GM10266 (cell line): Measurements from ENCODE around the gene OVCA2.
"Not testable (repeated sequence)": the region's sequence is repeated elsewhere in the genome, so short reads cannot be mapped to it uniquely, and the experiment has no call there.

ENCODE experiments used
- DNase-seq: peaks from one replicate; pipeline ENCODE4 v3.0.0; 2012; ENCODE audit errors: extremely low spot score
- TF ChIP-seq, protein P1 (sequence below): IDR thresholded peaks from 2 replicates; pipeline ENCODE4 v1.5.1; 2012; ENCODE audit warnings: mild to moderate bottlenecking, low read depth; ENCODE audit not compliant: control insufficient read depth, insufficient read depth; ENCODE audit errors: missing control alignments

OVCA2 gene

DNA sequence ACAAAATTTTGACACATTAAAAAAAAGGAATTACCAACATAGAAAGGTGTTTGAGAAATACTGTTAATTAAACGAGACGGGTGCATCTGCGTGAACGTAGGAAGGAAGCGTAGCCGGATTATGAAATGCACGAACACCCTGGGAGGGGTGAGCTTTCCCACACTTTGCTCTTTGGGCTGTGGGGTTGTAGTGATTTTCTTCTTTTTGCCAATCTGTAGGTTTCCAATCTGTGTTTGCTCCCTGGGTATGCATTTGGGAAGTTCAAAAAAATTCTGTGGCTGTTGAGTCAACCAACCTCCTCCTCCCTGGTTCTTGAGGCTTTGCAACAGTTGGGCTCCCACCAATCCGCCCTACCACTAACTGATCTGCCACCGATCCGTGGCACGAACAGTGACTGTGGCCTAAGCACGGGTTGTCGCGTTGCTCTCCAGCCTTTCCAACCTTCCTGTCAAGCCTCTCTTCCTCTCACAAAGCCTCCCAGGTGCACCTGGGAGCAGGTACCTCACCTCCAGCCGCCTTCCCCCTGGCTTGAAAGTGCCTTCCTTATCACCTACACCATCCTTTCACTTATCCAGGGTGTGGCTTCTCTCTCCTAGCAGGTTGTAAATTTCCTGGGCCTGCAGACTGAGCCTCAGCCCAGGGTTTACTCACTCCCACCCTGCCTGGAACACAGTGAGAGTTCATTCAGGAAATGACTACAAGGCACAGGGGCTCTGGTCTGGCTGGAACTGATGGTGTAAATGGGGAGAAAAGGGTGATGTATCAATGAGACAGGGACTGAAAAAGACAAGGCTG, 33.3 kb upstream of the OVCA2 start:
- no peak for DNase-seq
- TF ChIP-seq, protein P1, sequence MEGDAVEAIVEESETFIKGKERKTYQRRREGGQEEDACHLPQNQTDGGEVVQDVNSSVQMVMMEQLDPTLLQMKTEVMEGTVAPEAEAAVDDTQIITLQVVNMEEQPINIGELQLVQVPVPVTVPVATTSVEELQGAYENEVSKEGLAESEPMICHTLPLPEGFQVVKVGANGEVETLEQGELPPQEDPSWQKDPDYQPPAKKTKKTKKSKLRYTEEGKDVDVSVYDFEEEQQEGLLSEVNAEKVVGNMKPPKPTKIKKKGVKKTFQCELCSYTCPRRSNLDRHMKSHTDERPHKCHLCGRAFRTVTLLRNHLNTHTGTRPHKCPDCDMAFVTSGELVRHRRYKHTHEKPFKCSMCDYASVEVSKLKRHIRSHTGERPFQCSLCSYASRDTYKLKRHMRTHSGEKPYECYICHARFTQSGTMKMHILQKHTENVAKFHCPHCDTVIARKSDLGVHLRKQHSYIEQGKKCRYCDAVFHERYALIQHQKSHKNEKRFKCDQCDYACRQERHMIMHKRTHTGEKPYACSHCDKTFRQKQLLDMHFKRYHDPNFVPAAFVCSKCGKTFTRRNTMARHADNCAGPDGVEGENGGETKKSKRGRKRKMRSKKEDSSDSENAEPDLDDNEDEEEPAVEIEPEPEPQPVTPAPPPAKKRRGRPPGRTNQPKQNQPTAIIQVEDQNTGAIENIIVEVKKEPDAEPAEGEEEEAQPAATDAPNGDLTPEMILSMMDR = no peak

- TF ChIP-seq, protein P1 = no peak
- DNase-seq = no peak
Observed at GRCh38 chr17:2009737-2010136, 32.1 kb upstream of the OVCA2 start.

- DNase-seq = no peak
- TF ChIP-seq, protein P1 = no peak
Observed at GRCh38 chr17:2011411-2012371, 30.1 kb upstream of the OVCA2 start.

DNA sequence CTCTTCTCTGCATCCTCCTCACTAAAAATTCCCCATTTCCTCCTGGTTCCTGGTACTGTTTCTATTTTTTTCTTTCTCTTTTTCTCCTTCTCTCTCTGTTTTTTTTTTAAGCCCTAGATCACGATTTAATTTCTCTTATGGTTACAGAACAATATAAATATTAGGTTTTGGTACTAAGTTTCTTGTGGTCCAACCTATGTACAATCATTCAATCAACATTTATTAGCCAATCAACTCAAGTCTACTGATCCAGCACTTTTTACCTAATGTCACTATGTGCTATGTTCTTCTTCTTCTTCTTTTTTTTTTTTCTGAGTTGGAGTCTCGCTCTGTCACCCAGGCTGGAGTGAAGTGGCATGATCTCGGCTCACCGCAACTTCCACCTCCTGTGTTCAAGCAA, 29.3 kb upstream of the OVCA2 start:
- TF ChIP-seq, protein P1 = no peak
- no peak for DNase-seq

DNA sequence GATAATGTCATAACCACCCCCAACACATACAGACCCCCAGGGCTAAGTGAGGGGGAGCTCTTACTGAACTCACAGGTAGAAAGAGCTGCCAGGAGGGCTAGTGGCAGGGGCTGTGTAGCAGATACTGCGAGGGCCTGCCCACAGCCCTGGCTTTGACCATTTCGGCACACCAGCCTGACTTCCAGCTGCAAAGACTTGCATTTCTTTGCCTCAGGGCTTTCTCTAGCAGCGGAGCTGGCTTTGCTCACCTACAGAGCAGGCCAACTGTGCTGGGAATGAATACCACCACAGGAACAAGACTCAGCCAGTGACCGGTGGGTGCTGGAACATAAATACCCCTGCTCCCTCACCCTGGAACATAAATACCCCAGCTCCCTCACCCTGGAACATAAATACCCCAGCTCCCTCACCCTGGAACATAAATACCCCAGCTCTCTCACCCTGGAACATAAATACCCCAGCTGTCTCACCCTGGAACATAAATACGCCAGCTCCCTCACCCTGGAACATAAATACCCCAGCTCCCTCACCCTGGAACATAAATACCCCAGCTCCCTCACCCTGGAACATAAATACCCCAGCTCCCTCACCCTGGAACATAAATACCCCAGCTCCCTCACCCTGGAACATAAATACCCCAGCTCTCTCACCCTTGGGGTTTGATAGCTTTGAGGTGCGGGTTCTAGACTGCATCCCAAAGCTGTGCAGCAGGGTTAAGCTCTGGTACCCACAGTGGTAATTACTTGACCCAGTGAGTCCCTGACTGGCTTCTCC, 28.4 kb upstream of the OVCA2 start:
- not testable (repeated sequence) for DNase-seq

GRCh38 chr17:2013994-2014317, 27.9 kb upstream of the OVCA2 start:
- TF ChIP-seq, protein P1 = no peak
- no peak for DNase-seq

DNA sequence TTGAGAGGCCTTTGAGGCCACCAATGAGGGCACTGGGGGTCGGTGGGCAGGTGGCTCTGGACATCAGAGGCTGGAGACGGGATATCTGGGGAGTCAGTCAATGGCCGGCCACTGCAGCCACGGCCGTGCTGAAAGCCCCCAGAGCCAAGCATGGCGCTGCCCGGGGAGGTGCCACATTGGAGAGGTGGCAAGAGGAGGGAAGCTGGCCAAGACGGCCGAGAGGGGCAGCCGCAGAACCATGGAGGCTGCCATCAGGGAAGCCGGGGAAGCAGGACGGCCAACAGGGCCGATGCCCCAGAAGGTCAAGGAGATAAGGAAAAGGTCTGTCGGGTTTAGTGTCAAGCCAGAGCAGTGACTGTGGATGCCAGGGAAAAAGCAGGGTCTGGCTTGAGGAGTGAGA, 26.5 kb upstream of the OVCA2 start:
- TF ChIP-seq, protein P1 = no peak
- DNase-seq = no peak
